ENCODE results near the gene MRPL4. TPM values are rescaled to one million over a fixed set of nuclear protein-coding genes. Genes with fewer than 3 reads are reported as not detected.

The MRPL4 gene
- total and polyA plus RNA-seq, 7 donors = 54.9 to 191 (median 78.1) TPM

DNA sequence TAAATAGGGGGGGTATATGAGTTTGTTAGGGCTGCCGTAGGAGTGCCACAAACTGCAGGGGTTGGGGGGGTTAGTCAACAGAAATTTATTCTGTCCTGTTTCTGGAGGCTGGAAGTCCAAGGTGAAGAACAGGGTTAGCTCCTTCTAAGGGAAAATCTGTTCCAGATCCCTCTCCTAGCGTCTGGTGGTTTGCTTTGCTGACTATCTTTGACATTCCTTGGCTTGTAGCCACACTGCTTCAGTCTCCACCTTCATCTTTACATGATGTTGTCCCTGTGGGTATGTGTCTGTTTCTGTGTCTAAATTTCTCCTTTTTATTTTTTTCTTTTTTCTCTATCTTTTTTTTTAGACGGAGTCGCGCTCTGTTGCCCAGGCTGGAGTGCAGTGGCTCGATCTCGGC is 10.8 kb downstream of the MRPL4 start:
- Histone ChIP-seq H3K4me1 (no peaks in the 10 kb centered on the region), H3K27ac (no peak overlapping the region), H3K4me3 (no peak overlapping the region), H3K36me3 (ENCODE audit: insufficient read depth in 1 of 2, low read depth in 1 of 2) (peaks cover 0 to 22% of the 10 kb centered on the region in 2 donors), H3K27me3 (ENCODE audit: insufficient read depth in 3 of 3, low read length in 2 of 3) (no peaks in the 10 kb centered on the region), H3K9me3 (no peaks in the 10 kb centered on the region)
- no peak for ATAC-seq
- no peak for DNase-seq
- 72 to 76% (median 76%) methylated on average over 7 of the region's 7 CpGs for WGBS, 3 donors
- intact Hi-C loops (cut with DNase I) = no loop called here
- TF ChIP-seq, protein P1, sequence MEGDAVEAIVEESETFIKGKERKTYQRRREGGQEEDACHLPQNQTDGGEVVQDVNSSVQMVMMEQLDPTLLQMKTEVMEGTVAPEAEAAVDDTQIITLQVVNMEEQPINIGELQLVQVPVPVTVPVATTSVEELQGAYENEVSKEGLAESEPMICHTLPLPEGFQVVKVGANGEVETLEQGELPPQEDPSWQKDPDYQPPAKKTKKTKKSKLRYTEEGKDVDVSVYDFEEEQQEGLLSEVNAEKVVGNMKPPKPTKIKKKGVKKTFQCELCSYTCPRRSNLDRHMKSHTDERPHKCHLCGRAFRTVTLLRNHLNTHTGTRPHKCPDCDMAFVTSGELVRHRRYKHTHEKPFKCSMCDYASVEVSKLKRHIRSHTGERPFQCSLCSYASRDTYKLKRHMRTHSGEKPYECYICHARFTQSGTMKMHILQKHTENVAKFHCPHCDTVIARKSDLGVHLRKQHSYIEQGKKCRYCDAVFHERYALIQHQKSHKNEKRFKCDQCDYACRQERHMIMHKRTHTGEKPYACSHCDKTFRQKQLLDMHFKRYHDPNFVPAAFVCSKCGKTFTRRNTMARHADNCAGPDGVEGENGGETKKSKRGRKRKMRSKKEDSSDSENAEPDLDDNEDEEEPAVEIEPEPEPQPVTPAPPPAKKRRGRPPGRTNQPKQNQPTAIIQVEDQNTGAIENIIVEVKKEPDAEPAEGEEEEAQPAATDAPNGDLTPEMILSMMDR (IDR thresholded peaks at IDR 0.05) = no peak

- ATAC-seq (no peak), DNase-seq (no peak)
- H3K4me3 ChIP-seq = no peak overlapping the region
- 85 to 87% (median 85%) methylated on average over 7 of the region's 7 CpGs for WGBS, 3 donors
- peaks cover 16% of the 10 kb centered on the region for H3K4me1 ChIP-seq
- no peaks in the 10 kb centered on the region for H3K36me3 ChIP-seq (ENCODE audit: insufficient read depth in 1 of 2, low read depth in 1 of 2)
- H3K27ac ChIP-seq = no peak overlapping the region
- TF ChIP-seq, protein P1 (IDR thresholded peaks at IDR 0.05) = no peak
- peaks cover 0 to 22% (median 1%) of the 10 kb centered on the region in 3 donors for H3K27me3 ChIP-seq (ENCODE audit: insufficient read depth in 3 of 3, low read length in 2 of 3)
- intact Hi-C loops (cut with DNase I) = no loop called here
- H3K9me3 ChIP-seq = no peaks in the 10 kb centered on the region
Observed at GRCh38 chr19:10266706-10267105, 14.7 kb downstream of the MRPL4 start.

- Histone ChIP-seq H3K27me3 (ENCODE audit: insufficient read depth in 3 of 3, low read length in 2 of 3) (peaks cover 0 to 22% (median 1%) of the 10 kb centered on the region in 3 donors), H3K4me3 (no peak overlapping the region), H3K4me1 (peaks cover 16% of the 10 kb centered on the region), H3K27ac (peak overlapping the region; percentile 60), H3K9me3 (no peaks in the 10 kb centered on the region), H3K36me3 (ENCODE audit: insufficient read depth in 1 of 2, low read depth in 1 of 2) (no peaks in the 10 kb centered on the region)
- DNase-seq = no peak
- TF ChIP-seq, protein P1 (IDR thresholded peaks at IDR 0.05) = no peak
- WGBS, 3 donors = 52 to 70% (median 63%) methylated on average over 5 to 6 of the region's 6 CpGs
- intact Hi-C loops (cut with DNase I) = loop anchor here in 1 of 2 donors (2.0 kb wide), 1 partner anchor 121 kb away; no protein-coding TSS in a partner anchor
- ATAC-seq = no peak
Observed at GRCh38 chr19:10268071-10268470, 16.1 kb downstream of the MRPL4 start.

GRCh38 chr19:10269333-10270179 is 17.5 kb downstream of the MRPL4 start:
- intact Hi-C loops (cut with DNase I) = loop anchor here (1.0 to 5.0 kb wide), 3 partner anchors 63 to 121 kb away; partner anchors contain the start of gene RAVER1 (in 1 of the 2)
- DNase-seq (peak; percentile 86 to 90), ATAC-seq (peak; percentile 75 to 89 (median 82))
- Histone ChIP-seq H3K4me1 (peaks cover 16% of the 10 kb centered on the region), H3K4me3 (peak overlapping the region; percentile 66), H3K9me3 (no peaks in the 10 kb centered on the region), H3K36me3 (ENCODE audit: insufficient read depth in 1 of 2, low read depth in 1 of 2) (no peaks in the 10 kb centered on the region), H3K27me3 (ENCODE audit: insufficient read depth in 3 of 3, low read length in 2 of 3) (peaks cover 0 to 22% (median 1%) of the 10 kb centered on the region in 3 donors), H3K27ac (peak overlapping the region; percentile 72)
- WGBS, 3 donors = 4 to 6% (median 6%) methylated on average over 51 to 59 of the region's 59 CpGs
- TF ChIP-seq, protein P1 (IDR thresholded peaks at IDR 0.05) = peak; percentile 90

Measured in psoas muscle (tissue), 8 donors.